DMS 273 (cell line): ENCODE measurements around the gene GFRA4.
"Not testable (repeated sequence)": the region's sequence is repeated elsewhere in the genome, so short reads cannot be mapped to it uniquely, and the experiment has no call there.

ENCODE experiments used
- DNase-seq: peaks from one replicate; lab custom pipeline; 2025; ENCODE audit not compliant: unreplicated experiment; lab: John Stamatoyannopoulos, UW

GFRA4 gene

GRCh38 chr20:3627476-3627875, 35.7 kb downstream of the GFRA4 start:
- no peak for DNase-seq

- no peak for DNase-seq
These were observed 40.8 kb downstream of the GFRA4 start for GRCh38 chr20:3622406-3622805.

DNA sequence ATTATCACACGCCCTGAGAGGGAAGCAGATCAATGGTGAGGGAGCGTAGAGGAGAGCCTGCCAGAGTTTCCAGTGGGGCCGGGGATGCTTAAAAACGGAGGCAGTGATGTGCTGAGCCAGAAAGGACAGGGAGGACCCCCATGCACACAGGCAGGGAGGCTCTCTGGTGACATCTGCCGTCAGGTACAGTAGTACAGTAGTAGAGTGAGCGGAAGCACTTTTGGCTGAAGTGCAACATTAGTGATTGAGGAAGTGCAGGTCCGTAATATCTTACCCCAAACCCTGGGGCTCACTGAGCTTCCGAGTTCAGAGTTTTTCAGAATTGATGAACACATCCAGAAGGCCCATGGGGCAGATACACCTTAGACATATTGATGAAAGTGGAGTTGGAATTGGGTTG, 42.1 kb downstream of the GFRA4 start:
- DNase-seq, result no peak

DNA sequence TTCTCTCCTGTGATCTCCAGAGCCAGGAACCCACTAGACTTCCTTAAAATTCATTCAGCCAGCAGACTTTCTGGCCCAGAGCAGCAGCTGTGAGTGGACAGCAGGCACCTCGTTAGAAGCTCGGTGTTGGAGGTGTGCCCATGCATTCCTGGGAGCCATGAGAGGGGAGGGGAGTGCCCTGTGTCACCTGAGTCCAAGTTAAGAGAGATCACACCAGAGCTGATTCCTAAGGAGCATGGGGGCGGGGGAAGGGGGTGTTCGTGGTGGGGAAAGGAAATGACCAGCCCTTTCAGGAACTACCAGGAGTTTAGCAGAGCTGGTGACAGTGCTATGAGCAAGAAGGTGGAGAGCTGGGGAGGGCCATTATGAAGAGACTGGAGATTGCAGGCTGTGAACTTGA, 46.9 kb downstream of the GFRA4 start:
- DNase-seq, result peak; percentile 73

- not testable (repeated sequence) for DNase-seq
These were observed 47.9 kb downstream of the GFRA4 start for GRCh38 chr20:3615171-3615840.

DNA sequence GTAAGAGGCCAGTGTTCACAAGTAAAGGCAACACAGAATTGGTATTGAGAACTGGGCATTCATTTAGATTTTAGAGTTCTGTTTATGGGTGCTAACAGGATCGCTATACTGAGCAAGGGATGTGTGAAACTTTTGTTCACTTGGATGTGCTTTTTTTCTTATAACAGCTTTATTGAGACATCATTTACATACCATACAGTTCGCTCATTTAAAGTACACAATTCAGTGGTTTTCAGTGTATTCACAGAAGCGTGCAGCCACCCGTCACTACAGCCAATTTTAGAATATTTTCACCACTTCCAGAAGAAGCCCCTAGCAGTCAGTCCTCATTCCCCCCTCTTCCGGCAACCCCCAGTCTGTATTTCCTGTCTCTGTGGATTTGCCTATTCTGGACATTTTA, 48.7 kb downstream of the GFRA4 start:
- no peak for DNase-seq

DNA sequence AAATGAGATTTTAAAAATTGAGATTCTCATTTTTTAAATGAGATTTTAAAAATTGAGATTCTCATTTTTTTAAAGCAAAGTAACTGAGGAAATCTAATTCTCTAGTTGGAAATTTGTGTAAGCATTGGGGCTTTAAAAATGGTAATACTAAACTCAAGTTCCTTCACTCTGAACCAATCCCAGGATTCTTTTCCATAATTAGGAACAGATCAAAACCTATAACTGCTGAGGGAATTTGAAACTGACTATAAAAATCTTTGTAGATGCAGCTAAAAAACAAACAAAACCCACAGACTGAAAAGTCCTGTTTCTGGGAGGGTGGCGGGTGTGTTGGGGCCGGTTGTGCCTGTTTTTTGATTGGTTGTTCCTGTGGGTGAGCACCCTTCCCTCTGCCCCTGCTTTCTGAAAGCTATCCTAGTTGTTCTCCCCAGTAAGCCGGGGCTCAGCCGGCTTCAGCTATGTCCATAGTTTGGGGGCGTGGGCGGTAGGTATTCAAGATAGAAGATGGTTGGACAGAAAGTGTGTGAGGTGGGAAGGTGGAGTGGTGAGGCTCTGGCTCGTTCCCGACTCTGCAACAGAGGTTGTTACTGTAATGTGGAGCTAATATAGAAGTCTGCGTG, 49.3 kb downstream of the GFRA4 start:
- DNase-seq, result no peak

- DNase-seq, result no peak
These were observed 50.2 kb downstream of the GFRA4 start for GRCh38 chr20:3612795-3613572.

GRCh38 chr20:3611901-3612300, 51.3 kb downstream of the GFRA4 start:
- DNase-seq, result no peak
